Kidney tubule cell (primary cell): ENCODE measurements around the gene ZNF792.
"Not testable (repeated sequence)": the region's sequence is repeated elsewhere in the genome, so short reads cannot be mapped to it uniquely, and the experiment has no call there.

Experiments
- DNase-seq: peaks from one replicate; pipeline ENCODE4 v3.0.0-alpha.2; 2018; ENCODE audit warnings: low spot score

ZNF792 gene

DNA sequence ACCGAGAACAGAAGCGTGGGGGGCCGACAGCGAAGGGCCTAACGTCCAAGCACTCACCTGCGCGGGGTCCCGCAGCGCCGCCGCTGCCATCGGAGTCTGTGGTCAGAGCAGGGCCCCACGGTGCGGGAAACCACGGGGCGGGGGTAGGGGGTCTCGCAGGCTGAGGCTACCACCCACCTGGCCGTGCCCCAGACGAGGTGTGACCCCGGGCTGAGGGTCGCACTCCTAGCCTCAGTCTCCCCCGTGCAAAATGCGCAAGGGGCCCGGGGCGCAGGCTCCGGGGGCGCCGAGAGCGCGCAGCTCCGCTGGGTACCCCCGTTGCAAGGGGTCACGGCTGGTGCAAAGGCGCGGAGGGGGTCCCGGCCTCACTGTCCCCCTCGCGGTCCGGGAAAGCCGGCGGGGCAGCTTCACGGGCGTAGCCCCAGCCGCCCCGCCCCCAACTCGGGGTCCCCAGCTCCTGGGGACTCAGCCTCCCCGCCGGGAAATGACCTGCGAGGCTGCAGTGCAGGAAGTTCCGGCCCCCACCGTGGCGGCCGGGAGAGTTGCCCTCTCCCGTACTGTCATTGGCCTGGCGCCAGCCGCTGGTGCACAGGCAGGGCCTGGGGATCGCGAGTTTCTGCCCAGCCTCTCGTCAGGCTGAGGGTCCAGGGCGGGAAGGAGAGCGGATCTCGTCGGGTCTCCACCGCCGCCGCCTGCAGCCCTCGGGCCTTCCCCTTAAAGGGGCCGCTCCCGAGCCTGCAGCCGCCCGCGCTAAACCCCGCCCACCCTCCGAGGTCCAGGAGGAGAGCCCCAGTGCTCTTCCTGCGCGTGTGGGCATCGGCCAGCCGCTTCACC lies at the start of gene ZNF792:
TSS of gene ZNF792 (minus strand) at position 657 of the 834 bp plus-strand sequence. CDS start at position 90, 567 bp downstream.
- peak; percentile 57 for DNase-seq

DNA sequence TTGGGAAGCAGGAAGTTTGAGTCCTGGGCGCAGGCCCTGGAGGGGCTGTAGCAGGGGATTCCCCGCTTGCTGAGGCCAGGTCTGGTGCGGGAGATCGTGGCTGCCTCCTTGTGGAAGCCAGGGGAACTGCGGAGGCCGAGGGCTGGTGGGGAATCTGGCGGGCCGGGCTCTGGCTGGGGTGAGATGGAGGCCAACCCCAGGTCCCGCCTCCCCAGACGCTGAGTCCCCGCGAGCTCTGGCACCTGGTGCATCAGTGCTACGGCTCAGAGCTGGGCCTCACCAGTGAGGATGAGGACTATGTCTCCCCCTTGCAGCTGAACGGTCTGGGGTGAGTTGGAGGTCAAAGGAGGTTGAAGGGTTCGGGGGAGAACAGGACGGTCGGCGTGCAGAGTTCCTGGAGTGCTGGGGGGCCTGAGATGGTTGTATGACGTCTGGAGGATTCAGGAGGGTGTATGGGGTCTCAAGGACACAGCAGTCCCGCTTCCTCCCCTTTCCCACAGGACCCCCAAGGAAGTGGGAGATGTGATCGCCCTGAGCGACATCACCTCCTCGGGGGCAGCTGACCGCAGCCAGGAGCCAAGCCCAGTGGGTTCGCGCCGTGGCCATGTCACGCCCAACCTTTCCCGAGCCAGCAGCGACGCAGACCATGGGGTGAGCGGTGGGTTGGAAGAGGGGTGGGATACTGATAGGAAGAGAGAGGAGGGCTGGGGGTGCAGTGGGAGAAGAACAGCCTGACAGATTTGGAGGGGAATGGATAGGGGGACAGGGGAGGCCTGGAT lies 49.2 kb upstream of the ZNF792 start:
- DNase-seq = peak; percentile 58

DNA sequence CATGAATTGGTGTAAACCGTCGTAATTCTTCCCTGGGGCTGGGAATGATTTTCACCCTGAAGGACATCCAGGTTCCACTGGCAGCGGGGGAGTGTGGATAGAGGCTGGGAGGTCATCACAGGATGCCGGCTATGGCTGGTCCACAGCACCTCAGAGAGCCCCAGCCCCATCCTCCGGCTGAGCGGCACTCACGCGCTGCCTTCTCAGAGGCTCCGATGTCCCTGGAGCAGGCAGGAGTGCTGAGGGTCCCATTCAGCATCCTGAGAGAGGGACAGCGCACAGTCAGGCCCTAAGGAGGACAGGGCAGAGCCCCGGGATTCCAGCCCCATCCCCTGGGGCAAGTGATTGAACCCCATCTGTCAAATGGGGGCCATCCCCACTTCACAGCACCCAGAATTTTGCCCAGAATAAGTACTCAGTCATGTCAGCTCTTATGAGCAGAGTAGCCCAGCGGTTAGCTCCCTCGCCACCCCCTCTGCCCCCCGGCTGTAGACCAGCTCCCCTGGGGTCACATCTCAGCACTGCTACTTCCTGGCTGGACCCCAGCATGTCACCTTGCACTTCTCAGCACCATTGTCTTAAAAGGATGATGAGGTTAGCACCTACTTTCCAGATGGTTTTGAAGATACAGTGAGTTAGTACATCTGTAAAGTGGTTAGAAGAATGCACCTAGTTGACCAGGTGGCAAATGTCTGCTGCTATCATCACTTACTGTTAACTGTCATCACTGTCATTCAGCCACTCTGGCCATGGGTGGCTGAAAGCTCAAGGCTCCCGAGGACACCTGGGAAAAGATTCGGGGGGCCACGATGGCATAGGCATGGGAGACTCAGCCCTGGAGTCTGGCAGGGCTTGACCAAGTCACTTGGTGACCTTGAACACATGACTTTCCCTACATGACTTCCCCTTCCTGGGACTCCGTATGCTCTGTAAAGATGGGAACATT lies 48.0 kb upstream of the ZNF792 start:
- DNase-seq = no peak

DNA sequence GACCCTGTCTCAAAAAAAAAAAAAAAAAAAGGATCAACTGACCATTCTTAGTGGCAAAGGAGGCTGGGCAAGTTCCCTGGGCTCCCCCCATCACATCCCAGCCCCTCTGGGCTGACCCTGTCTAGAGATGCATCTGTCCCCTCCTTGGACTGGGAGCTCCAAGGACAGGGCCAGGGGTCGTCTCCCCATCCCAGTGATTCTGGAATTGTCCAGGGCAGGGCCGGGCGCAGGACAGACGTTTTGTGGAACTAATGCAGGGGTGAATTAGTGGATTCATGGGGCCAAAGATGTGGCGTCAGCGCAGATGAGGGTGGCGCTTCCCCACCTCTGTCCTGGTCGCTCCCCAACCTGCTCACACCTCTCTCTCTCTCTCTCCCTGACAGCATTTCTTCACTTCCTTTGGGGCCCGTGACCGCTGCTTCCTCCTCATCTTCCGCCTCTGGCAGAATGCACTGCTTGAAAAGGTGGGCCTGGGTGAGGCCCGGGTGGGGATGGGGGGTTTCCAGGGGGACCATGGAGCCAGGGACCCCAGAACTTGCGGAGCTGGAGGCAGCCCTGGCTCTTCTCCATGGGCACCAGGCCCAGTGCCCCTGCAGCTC lies 47.2 kb upstream of the ZNF792 start:
- no peak for DNase-seq

DNA sequence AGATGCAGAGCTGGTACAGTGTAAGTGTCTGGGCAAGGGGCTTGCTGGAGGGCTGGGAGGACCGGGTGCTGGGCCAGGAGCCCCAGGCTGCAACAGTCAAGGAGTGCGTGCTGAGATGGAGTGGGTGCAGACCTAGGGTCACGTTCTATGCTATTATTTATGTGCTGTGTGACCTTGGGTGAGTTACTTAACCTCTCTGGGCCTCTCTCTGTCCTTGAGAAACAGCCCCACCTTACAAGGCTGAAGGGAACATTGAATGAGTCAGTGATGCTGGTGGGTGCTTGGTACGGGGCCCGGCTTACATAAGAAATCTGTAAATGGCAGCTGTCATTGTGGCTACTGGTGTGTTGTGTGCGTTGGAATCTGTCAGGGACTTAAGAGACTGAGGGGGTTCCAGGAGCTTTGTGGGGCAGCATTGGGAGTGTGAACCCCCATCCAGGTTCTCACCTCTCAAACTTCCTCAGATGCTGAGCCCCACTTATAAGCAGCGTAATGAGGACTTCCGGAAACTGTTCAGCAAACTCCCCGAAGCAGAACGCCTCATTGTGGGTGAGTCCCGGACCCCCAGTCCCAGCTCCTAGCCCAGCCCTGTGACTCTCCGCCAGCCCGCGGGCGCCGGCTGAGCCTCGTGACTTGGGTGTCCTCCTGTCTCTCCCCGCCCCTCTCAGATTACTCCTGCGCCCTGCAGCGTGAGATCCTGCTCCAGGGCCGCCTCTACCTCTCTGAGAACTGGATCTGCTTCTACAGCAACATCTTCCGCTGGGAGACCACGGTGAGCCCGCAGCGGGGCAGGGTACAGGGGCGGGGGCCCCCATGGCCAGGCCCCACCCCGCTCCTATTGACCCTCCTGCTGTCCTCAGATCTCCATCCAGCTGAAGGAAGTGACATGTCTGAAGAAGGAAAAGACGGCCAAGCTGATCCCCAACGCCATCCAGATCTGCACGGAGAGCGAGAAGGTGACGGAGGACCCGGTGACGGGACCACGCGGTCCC lies 45.7 kb upstream of the ZNF792 start:
- no peak for DNase-seq

DNA sequence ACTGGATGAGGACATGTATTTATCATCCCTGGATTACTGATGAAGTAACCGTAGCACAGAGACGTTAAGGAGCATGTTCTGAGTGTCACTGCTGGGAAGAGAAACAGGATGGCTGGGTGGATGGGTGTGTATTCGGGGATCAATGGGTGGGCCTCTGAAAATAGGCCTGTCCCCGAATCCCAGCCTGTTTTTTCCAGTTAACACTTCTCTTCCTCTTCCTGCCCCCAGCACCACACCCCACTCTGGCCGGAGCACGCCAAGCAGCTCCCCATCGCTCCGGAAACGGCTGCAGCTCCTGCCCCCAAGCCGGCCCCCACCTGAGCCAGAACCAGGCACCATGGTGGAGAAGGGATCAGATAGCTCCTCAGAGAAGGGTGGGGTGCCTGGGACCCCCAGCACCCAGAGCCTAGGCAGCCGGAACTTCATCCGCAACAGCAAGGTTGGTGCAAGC lies 44.9 kb upstream of the ZNF792 start:
- no peak for DNase-seq

DNA sequence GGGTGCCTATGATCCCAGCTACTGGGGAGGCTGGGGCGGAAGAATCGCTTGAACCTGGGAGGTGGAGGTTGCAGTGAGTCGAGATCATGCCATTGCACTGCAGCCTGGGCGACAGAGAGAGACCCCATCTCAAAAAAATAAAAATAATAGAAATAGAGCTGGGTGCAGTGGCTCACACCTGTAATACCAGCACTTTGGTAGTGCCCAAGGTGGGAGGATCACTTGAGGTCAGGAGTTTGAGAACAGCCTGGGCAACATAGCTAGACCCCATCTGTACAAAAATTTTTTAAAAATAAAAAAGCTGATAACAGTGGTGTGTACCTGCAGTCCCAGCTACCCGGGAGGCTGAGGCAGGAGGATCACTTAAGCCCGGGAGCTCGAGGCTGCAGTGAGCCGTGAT lies 43.4 kb upstream of the ZNF792 start:
- not testable (repeated sequence) for DNase-seq

DNA sequence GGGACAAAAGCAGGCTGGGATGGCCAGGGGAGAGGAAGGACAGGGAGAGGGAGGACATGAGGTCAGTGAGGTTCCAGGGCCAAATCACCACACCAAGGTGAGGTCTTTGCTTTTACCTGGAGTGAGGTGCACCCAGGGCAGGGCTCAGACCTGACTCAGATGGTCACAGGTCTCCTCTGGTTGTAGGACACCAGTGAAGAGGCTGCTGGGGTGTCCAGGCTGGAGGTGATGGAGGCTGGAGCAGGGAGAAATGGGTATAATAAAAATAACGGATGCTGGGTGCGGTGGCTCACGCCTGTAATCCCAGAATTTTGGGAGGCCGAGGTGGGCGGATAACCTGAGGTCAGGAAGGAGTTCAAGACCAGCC lies 43.0 kb upstream of the ZNF792 start:
- no peak for DNase-seq

DNA sequence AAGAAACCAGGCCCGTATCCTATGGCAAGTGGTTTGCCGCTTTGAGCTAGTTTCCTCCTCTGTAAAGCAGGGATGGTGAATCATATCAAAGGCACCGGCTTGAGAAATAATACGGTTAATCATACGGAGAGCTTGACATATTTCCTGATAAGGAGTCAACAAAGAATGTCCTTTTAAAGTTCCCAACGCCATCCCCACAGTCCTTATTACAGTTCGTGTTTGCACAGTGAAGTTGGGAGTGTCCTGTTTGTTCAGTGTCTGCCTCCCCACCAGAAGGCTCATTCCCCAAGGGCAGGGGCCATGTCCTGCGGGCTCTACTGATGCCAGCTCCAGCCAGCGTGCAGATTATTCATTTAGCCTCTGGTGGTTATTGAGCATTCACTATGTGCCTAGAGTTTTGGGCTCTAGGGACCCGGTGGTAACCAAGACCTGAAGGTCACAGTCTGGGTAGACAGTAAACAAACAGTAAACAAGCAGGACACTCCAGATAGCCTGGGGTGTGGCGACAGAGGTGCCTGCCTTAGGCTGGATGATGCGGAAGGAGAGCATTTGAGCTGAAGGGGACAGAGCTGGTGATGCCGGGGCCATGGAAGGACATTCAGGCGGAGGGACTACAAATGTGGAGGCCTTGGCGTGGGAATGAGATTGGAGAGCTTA lies 42.4 kb upstream of the ZNF792 start:
- peak; percentile 84 for DNase-seq

DNA sequence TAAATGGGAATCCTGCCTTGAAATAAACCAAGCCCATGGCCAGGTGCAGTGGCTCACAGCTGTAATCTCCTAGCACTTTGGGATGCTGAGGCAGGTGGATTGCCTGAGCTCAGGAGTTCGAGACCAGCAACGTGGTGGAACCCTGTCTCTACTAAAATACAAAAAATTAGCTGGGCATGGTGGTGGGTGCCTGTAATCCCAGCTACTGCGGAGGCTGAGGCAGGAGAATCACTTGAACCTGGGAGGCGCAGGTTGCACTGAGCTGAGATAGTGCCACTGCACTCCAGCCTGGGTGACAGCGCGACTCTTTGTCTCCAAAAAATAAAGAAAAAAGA lies 41.9 kb upstream of the ZNF792 start:
- not testable (repeated sequence) for DNase-seq

DNA sequence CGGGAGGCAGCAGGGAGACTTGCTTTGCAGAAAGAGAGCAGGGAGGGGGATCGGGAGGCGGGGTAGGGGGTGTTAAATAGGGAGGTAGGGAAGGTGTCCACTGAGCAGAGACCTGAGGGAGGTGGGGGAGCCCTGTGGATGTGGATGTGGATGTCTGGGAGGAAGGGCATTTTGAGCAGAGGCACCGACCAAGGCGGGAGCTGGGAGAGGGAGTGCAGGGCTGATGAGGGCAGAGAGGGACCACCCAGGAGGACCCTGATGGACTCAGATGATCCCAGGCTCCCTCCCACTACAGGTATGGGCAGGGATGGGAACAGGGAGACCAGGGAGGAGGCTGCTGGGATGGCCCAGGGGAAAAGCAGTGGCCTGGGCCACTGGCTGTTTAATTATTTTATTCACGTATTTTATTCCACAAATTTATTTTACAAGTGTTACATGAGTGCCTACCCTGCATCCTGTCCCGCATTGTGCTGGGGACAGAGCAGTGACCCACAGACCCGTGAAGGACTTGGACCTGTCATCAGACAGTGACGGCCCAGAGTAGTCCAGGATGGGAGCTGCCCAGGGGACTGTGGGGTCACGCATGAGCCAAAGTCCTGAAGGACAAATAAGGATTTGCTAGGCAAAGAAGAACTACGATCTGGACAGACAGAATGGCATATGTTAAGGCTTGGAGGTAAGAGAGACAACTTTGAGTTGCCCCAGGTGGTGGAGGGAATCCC lies 41.4 kb upstream of the ZNF792 start:
- DNase-seq = no peak

DNA sequence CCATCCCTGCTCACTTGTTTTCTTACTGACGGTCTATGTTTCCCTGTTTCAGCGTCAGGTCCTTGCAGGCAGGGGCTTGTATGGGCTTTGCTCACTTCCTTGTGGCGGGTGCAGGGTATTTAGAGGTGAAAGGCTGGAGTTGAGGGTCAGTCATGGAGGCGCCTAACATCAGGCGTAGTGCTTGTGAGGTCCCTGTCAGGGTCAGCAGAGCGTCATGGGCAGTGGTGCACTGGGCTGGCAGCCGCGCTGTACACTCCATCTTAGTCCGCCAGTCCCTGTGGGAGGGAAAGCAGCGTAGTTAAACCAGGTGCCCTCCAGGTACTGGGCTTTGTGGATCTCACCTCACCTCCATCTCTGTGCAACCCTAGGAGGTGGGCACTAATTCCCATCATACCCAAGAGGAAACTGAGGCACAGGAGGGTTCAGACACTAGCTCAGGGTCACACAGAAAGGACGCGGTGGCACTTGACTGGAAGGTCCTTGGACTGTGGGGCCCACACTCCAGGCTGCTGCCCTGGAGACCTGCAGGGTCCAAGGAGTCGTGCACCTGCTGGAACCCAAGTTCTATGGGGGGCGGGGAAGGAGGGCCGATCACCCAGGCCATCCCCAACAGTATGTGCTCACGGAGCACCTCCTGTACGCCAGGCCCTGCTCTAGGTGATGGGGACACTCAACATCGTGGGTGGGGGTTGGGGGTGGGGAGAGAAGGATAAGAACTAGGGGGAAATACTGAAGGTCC lies 40.7 kb upstream of the ZNF792 start:
- DNase-seq = no peak

DNA sequence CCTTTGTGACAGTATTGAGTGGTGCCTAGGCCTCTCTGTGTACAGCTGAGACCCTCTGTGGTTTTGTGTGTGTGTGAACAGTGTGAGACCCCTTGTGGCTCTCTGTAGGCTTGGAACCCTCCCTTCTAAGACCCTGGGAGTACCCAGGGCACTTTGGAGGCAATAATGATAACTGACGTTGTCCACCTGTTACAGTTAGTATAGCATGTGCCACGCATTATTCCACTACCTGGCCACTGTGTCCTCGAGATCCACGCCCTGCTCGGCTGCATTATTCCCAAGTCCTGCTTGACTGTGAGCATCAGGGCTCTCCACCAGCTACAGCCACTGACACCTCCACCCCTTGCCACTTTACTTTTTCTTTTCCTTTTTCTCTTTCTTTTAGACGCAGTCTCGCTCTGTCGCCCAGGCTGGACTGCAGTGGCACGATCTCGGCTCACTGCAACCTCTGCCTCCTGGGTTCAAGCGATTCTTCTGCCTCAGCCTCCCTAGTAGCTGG lies 38.1 kb upstream of the ZNF792 start:
- no peak for DNase-seq

DNA sequence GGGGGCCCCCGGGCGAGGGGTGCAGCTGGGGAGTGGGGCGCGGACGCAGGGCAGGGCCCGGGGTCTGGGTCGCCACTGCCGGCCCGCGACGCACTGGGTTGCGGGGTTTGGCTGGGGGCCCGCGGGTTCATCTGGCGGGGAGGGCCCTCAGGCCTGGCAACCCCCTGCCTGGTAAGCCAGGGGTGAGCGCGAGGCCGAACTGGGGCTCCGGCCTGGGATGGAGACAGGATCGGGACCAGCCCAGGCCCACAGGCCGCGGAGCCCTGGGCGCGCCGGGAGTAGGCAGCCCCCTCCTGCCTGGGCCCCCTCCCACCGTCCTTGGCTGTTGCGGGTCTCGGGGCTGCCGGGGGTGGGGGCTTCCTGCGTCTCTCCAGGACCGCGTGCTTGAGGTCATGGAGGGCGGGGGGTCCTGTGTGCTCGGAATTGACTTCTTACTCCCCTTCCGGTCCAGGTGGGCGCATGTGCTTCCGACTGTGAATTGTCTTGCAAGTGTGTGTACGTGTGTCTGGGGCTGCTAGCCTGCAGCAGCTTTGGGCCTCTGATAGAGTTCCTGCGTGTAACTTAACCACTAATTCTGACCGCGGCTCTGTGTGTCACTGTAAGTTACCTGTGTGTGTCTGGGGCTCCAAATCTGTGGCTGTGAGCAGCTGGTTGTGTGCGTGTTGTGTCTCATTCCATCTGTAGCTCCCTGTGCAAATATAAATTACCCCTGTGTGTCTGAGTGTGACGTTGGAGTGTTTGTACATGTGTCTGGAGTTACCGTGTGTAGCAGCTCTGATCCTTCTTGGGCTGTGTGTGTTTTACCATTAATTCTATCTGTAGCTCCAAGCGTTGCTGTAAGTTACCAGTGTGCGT lies 36.8 kb upstream of the ZNF792 start:
- peak; percentile 50 for DNase-seq

DNA sequence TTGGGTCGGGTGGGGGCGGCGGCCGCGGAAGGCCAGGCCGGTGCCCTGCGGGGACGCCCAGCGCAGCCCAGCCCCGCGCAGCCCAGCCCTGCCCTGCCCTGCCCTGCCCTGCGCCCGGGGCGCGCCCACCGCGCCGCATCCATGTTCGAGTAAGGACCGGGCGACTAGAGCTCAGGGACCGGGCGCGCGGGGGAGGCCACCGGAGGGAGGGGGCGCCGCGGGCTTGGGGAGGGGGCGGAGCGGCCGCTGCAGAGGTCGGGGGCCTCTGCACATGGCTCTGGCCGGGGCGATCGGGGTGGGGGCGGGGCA lies 36.3 kb upstream of the ZNF792 start:
- DNase-seq = no peak

DNA sequence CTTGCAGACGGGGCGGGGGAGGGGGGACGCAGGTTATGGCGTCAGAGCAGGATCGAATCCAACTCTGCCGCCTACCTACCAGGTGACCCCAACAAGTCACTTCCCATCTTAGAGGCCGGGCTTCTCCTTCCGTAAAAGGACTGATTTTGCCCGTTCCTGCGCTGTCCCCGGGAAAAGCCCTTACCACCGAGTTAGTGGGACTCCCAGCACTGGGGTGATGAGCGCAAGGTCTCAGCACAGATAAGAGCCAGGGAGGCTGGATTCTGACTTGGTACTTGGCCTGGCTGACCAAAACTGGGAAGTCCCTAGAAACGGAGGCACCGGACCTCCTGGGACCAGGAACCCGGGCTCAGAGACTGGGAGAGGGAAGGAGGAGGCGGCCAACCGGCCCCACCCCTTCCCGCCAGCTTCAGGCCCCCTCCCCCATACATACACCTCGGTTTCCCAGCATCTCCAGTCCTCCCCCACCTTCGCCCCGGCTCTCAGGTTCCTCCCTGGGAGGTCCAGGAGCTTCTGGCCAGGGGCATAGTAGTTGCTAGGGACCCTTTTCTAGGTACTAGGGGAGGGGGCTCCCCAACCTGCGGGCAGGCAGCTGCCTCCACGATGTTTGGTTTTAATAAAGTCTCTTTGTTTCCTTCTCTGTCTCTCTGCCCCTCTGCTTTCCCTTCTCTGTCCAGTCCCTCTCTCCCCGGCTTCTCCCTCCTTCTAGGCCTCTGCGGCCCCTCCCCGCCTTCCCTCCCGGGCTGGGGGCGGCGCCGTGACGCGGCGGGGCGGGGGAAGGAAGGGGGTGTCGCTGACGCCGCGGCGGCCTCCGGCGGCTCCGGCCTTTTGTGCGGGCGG lies 35.7 kb upstream of the ZNF792 start, which contains the start of gene GRAMD1A:
TSS of gene GRAMD1A (plus strand) at position 826 of the 840 bp plus-strand sequence. CDS start 156 bp downstream, outside the sequence.
- peak; percentile 91 for DNase-seq
